Keratinocyte (primary cell): ENCODE measurements around the gene HP. TPM values are rescaled to one million over a fixed set of nuclear protein-coding genes. Genes with fewer than 3 reads are reported as not detected.

ENCODE experiments used
- DNase-seq: peaks from one replicate; pipeline ENCODE4 v3.0.0-alpha.2; 2011; ENCODE audit warnings: low read depth, missing footprints, low spot score
- FAIRE-seq: peaks from 2 replicates; lab custom pipeline; 2011; peaks lifted over from hg19 to GRCh38; lab: Jason Lieb, UNC
- H2AFZ ChIP-seq: 2 replicates; pipeline ENCODE4 v1.6.0; 2012; ENCODE audit warnings: low read length, control low read depth, inconsistent platforms; ENCODE audit not compliant: control insufficient read depth
- H3K27ac ChIP-seq: 2 replicates; pipeline ENCODE4 v1.5.1; 2011; ENCODE audit warnings: low read length; ENCODE audit not compliant: control insufficient read depth, insufficient read depth
- H3K27me3 ChIP-seq: 3 replicates; pipeline ENCODE4 v1.6.0; 2011; ENCODE audit warnings: low read length; ENCODE audit not compliant: control insufficient read depth, insufficient read depth; ENCODE audit errors: extremely low read depth
- H3K36me3 ChIP-seq, 2 experiments: 2 replicates in 1 of 2; 3 replicates in 1 of 2; pipeline ENCODE4 v1.5.1; 2011; ENCODE audit warnings: low read length in 2 of 2, mild to moderate bottlenecking in 1 of 2; ENCODE audit not compliant: control insufficient read depth in 2 of 2, insufficient read depth in 2 of 2; ENCODE audit errors: extremely low read depth in 1 of 2
- H3K4me1 ChIP-seq: 3 replicates; pipeline ENCODE4 v1.5.1; 2011; ENCODE audit warnings: low read length; ENCODE audit not compliant: control insufficient read depth, insufficient read depth; ENCODE audit errors: extremely low read depth
- H3K4me2 ChIP-seq: 3 replicates; pipeline ENCODE4 v1.6.0; 2011; ENCODE audit warnings: low read depth, low read length; ENCODE audit not compliant: control insufficient read depth, insufficient read depth; ENCODE audit errors: extremely low read depth
- H3K4me3 ChIP-seq, 3 experiments: fragments of 200-600 bp in 1 of 3; sonication (generic) in 1 of 3; 2 replicates in 2 of 3; 3 replicates in 1 of 3; pipeline ENCODE4 v1.5.1; 2011 to 2016; ENCODE audit warnings: low read length in 3 of 3, mild to moderate bottlenecking in 3 of 3, control low read depth in 2 of 3, inconsistent platforms in 1 of 3, low read depth in 1 of 3, mixed read lengths in 1 of 3, mixed run types in 1 of 3, moderate library complexity in 1 of 3; ENCODE audit not compliant: control insufficient read depth in 2 of 3, insufficient read depth in 2 of 3; ENCODE audit errors: extremely low read depth in 1 of 3
- H3K79me2 ChIP-seq: 2 replicates; pipeline ENCODE4 v1.6.0; 2012; ENCODE audit warnings: low read length; ENCODE audit not compliant: control insufficient read depth, insufficient read depth
- H3K9ac ChIP-seq: 3 replicates; pipeline ENCODE4 v1.6.0; 2011; ENCODE audit warnings: low read length; ENCODE audit not compliant: control insufficient read depth, insufficient read depth; ENCODE audit errors: extremely low read depth
- H3K9me1 ChIP-seq: 3 replicates; pipeline ENCODE4 v1.6.0; 2011; ENCODE audit warnings: low read length; ENCODE audit not compliant: control insufficient read depth, insufficient read depth; ENCODE audit errors: extremely low read depth
- H3K9me3 ChIP-seq: 2 replicates; pipeline ENCODE4 v1.5.1; 2012; ENCODE audit warnings: low read depth, low read length; ENCODE audit not compliant: control insufficient read depth
- H4K20me1 ChIP-seq: 3 replicates; pipeline ENCODE4 v1.6.0; 2011; ENCODE audit warnings: low read length; ENCODE audit not compliant: control insufficient read depth, insufficient read depth; ENCODE audit errors: extremely low read depth
- EZH2 ChIP-seq: IDR thresholded peaks from one replicate; pipeline ENCODE4 v1.6.1; 2012; ENCODE audit warnings: inconsistent platforms, mild to moderate bottlenecking, low read length, moderate library complexity
- dilution Hi-C: fragments of 300-500 bp; cut with MboI; formaldehyde crosslinking; loops from one replicate; pipeline ENCODE4 v1.7.0; 2020; ENCODE audit warnings: low sequenced_read_pairs; ENCODE audit not compliant: extremely low pct_ligation_motif_present
- polyA plus RNA-seq, 5 experiments: library from polyadenylated mRNA; depleted of rRNA in 3 of 5; stranded (reverse) in 3 of 5; stranded (forward) in 1 of 5; unstranded in 1 of 5; fragments of >200 nt; gene quantifications; 1 replicate in 1 of 5; 2 replicates in 3 of 5; 3 replicates in 1 of 5; pipeline versions ENCODE4 v1.2.1 to v1.2.3, GENCODE V29; 2011 to 2012; ENCODE audit warnings: missing spikeins in 2 of 5, low read depth in 1 of 5, low replicate concordance in 1 of 5
- TF ChIP-seq, protein P1 (sequence below), 3 experiments: IDR thresholded peaks in 1 of 3; conservative IDR thresholded peaks in 1 of 3; optimal IDR thresholded peaks in 1 of 3; 2 replicates in 2 of 3; 3 replicates in 1 of 3; pipeline versions ENCODE3 to v1.5.1; 2011; ENCODE audit warnings: low read length in 3 of 3, mild to moderate bottlenecking in 3 of 3, moderate library complexity in 2 of 3, control low read depth in 1 of 3, inconsistent platforms in 1 of 3; ENCODE audit not compliant: insufficient read depth in 2 of 3; ENCODE audit errors: extremely low read depth in 1 of 3

Gene HP
- polyA plus RNA-seq, 1 donor (not counting 4 experiments of a cell fraction or from before 2014, with no cell fraction given) = 0.43 TPM

GRCh38 chr16:72022127-72022526 is 32.2 kb upstream of the HP start:
- no peak for FAIRE-seq
- no peaks in the 10 kb centered on the region for H3K27me3 ChIP-seq
- H4K20me1 ChIP-seq = no peaks in the 10 kb centered on the region
- H3K27ac ChIP-seq = no peak overlapping the region
- no peaks in the 10 kb centered on the region for H3K9me3 ChIP-seq
- no peak for DNase-seq
- H3K9ac ChIP-seq = no peak overlapping the region
- no peaks in the 10 kb centered on the region for H3K9me1 ChIP-seq
- TF ChIP-seq, protein P1, sequence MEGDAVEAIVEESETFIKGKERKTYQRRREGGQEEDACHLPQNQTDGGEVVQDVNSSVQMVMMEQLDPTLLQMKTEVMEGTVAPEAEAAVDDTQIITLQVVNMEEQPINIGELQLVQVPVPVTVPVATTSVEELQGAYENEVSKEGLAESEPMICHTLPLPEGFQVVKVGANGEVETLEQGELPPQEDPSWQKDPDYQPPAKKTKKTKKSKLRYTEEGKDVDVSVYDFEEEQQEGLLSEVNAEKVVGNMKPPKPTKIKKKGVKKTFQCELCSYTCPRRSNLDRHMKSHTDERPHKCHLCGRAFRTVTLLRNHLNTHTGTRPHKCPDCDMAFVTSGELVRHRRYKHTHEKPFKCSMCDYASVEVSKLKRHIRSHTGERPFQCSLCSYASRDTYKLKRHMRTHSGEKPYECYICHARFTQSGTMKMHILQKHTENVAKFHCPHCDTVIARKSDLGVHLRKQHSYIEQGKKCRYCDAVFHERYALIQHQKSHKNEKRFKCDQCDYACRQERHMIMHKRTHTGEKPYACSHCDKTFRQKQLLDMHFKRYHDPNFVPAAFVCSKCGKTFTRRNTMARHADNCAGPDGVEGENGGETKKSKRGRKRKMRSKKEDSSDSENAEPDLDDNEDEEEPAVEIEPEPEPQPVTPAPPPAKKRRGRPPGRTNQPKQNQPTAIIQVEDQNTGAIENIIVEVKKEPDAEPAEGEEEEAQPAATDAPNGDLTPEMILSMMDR (optimal IDR thresholded peaks at IDR 0.05 in 1 of 3, IDR thresholded peaks at IDR 0.05 in 1 of 3, conservative IDR thresholded peaks at IDR 0.05 in 1 of 3; ENCODE audit: extremely low read depth in 1 of 3, insufficient read depth in 2 of 3, low read length in 3 of 3) = no peak
- TF ChIP-seq EZH2 = no peak
- no peaks in the 10 kb centered on the region for H3K79me2 ChIP-seq
- no peak overlapping the region for H2AFZ ChIP-seq
- no peak overlapping the region for H3K4me3 ChIP-seq
- no peak overlapping the region for H3K4me2 ChIP-seq
- H3K36me3 ChIP-seq = peaks cover 2 to 13% of the 10 kb centered on the region in 2 experiments
- dilution Hi-C loops = no loop called here
- no peaks in the 10 kb centered on the region for H3K4me1 ChIP-seq

- Histone ChIP-seq H3K4me2 (no peak overlapping the region), H3K27me3 (no peaks in the 10 kb centered on the region), H3K9ac (no peak overlapping the region), H3K36me3 (peaks cover 2 to 12% of the 10 kb centered on the region in 2 experiments), H3K9me1 (no peaks in the 10 kb centered on the region), H4K20me1 (no peaks in the 10 kb centered on the region), H3K9me3 (no peaks in the 10 kb centered on the region), H2AFZ (no peak overlapping the region), H3K79me2 (no peaks in the 10 kb centered on the region), H3K4me1 (no peaks in the 10 kb centered on the region), H3K4me3 (no peak overlapping the region), H3K27ac (no peak overlapping the region)
- TF ChIP-seq, protein P1 (optimal IDR thresholded peaks at IDR 0.05 in 1 of 3, IDR thresholded peaks at IDR 0.05 in 1 of 3, conservative IDR thresholded peaks at IDR 0.05 in 1 of 3; ENCODE audit: extremely low read depth in 1 of 3, insufficient read depth in 2 of 3, low read length in 3 of 3) = no peak
- TF ChIP-seq EZH2 = no peak
- no peak for DNase-seq
- dilution Hi-C loops = no loop called here
- no peak for FAIRE-seq
Measured at GRCh38 chr16:72023962-72024361, 30.3 kb upstream of the HP start.
